22Rv1 (cell line): ENCODE measurements around the gene CCNL1.

Source experiments
- CTCF ChIP-seq: fragments of 450-650 bp; IDR thresholded peaks from 2 replicates; pipeline ENCODE4 v1.5.1; 2017; ENCODE audit warnings: mild to moderate bottlenecking
- ZFX ChIP-seq: fragments of 450-650 bp; IDR thresholded peaks from 2 replicates; pipeline ENCODE4 v1.6.1; 2017; ENCODE audit warnings: antibody characterized with exemption, borderline replicate concordance

- TF ChIP-seq CTCF (no peak), ZFX (no peak)
Measured at GRCh38 chr3:157110761-157111278, 49.1 kb downstream of the CCNL1 start.
